ENCODE measurements around the gene UBASH3B.

DNA sequence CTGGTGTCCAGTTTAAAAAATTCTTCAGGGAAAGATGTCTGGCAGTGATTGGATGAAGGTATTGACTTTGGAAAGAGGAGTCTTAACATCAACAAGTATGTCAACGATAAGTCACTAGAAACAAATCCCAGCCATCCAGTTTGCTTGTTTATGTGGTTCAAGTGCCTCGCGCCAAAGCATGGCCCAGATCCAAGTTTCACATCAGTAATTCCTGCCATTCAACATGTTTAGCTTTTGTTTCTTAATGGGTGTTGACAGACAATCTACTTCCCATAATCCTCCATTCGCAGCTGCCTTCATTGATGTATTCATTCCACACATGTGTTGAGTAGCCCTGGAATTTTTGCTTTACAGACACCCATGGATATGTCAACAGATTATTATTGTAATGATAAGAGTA lies 77.8 kb downstream of the UBASH3B start:
- TF ChIP-seq, protein P1, sequence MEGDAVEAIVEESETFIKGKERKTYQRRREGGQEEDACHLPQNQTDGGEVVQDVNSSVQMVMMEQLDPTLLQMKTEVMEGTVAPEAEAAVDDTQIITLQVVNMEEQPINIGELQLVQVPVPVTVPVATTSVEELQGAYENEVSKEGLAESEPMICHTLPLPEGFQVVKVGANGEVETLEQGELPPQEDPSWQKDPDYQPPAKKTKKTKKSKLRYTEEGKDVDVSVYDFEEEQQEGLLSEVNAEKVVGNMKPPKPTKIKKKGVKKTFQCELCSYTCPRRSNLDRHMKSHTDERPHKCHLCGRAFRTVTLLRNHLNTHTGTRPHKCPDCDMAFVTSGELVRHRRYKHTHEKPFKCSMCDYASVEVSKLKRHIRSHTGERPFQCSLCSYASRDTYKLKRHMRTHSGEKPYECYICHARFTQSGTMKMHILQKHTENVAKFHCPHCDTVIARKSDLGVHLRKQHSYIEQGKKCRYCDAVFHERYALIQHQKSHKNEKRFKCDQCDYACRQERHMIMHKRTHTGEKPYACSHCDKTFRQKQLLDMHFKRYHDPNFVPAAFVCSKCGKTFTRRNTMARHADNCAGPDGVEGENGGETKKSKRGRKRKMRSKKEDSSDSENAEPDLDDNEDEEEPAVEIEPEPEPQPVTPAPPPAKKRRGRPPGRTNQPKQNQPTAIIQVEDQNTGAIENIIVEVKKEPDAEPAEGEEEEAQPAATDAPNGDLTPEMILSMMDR (IDR thresholded peaks at IDR 0.05; ENCODE audit: insufficient read depth, low read depth, low read length) = no peak
- TF ChIP-seq EZH2 (IDR thresholded peaks at IDR 0.05; ENCODE audit: insufficient read depth, low read length) = no peak
